ENCODE data around the gene LEMD1. TPM values are rescaled to one million over a fixed set of nuclear protein-coding genes. Genes with fewer than 3 reads are reported as not detected.

The LEMD1 gene
- total RNA-seq, 1 donor from 2014 or later, result not detected

GRCh38 chr1:205456868-205457745, 35.3 kb upstream of the LEMD1 start:
- H3K9me3 ChIP-seq, result no peaks in the 10 kb centered on the region
- intact Hi-C loops (cut with DNase I), result no loop called here
- H3K27me3 ChIP-seq, result peaks cover 22% of the 10 kb centered on the region
- no peaks in the 10 kb centered on the region for H3K36me3 ChIP-seq
- no peak overlapping the region for H3K27ac ChIP-seq
- H3K4me1 ChIP-seq, result peaks cover 4 to 15% of the 10 kb centered on the region in 2 donors
- H3K4me3 ChIP-seq, result peak overlapping the region; percentile 36 to 45
- DNase-seq (ENCODE audit: low spot score in 2 of 2), result no peak
- TF ChIP-seq, protein P1, sequence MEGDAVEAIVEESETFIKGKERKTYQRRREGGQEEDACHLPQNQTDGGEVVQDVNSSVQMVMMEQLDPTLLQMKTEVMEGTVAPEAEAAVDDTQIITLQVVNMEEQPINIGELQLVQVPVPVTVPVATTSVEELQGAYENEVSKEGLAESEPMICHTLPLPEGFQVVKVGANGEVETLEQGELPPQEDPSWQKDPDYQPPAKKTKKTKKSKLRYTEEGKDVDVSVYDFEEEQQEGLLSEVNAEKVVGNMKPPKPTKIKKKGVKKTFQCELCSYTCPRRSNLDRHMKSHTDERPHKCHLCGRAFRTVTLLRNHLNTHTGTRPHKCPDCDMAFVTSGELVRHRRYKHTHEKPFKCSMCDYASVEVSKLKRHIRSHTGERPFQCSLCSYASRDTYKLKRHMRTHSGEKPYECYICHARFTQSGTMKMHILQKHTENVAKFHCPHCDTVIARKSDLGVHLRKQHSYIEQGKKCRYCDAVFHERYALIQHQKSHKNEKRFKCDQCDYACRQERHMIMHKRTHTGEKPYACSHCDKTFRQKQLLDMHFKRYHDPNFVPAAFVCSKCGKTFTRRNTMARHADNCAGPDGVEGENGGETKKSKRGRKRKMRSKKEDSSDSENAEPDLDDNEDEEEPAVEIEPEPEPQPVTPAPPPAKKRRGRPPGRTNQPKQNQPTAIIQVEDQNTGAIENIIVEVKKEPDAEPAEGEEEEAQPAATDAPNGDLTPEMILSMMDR (IDR thresholded peaks at IDR 0.05), result no peak

- Histone ChIP-seq H3K27me3 (peaks cover 22% of the 10 kb centered on the region), H3K36me3 (no peaks in the 10 kb centered on the region), H3K27ac (no peak overlapping the region), H3K9me3 (no peaks in the 10 kb centered on the region), H3K4me1 (peaks cover 4 to 15% of the 10 kb centered on the region in 2 donors), H3K4me3 (peak overlapping the region; percentile 36 to 45)
- no peak for DNase-seq (ENCODE audit: low spot score in 2 of 2)
- TF ChIP-seq, protein P1 (IDR thresholded peaks at IDR 0.05), result no peak
- intact Hi-C loops (cut with DNase I), result no loop called here
Measured at GRCh38 chr1:205456383-205456867, 34.6 kb upstream of the LEMD1 start.

GRCh38 chr1:205455581-205456382, 33.9 kb upstream of the LEMD1 start, which contains the start of gene BLACAT1:
TSS of gene BLACAT1 (minus strand) at chr1:205456045.
- H3K4me1 ChIP-seq, result peaks cover 4 to 15% of the 10 kb centered on the region in 2 donors
- H3K4me3 ChIP-seq, result peak within 1 kb of the TSS; percentile 36 to 45
- no peak for DNase-seq (ENCODE audit: low spot score in 2 of 2)
- TF ChIP-seq, protein P1 (IDR thresholded peaks at IDR 0.05), result no peak
- H3K27ac ChIP-seq, result no peak within 1 kb of the TSS
- no peaks in the 10 kb centered on the region for H3K9me3 ChIP-seq
- intact Hi-C loops (cut with DNase I), result no loop called here
- peaks cover 22% of the 10 kb centered on the region for H3K27me3 ChIP-seq
- no peaks in the 10 kb centered on the region for H3K36me3 ChIP-seq

DNA sequence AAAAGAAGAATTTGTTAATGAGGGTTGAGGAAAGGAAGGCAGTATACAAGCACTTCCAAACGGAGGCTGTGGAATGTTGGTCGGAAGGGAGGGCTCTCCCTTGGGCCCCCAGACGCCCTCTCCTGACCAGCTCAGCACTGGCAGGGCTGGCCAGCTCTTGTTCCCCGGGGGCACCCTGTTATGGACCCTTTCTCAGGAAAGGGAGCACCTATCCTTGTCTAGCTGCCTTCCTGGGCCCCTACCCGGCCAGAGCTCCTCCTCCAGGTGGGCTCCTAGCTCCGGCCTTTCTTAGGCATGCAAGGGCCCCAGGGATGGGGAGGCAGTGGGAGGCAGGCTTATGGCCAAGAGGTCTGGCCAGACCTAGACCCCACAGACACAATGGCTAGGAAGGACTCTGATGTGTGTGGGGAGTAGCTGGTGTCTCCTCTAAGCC, 33.1 kb upstream of the LEMD1 start:
- intact Hi-C loops (cut with DNase I), result no loop called here
- peaks cover 22% of the 10 kb centered on the region for H3K27me3 ChIP-seq

DNA sequence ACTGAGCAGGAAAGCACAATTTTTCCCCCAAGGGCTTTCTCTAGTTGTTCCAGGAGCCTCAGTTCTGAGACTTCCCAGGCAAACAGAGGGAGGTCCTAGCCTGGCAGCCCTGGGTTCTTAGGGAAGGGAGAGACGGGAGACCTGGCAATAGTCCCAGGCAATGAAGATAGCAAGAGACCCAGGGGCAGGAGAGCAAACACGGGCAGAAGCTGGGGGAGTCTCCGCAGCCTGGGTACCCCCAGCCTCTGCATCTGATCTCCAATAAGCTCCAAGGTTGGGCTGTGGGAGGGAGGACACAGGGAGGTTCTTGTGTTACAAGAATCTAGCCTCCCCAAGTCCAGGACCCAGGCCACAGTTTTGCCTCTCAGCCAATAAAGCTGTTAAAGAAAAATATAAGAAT, 31.6 kb upstream of the LEMD1 start:
- no peak for DNase-seq (ENCODE audit: low spot score in 2 of 2)
- no peak overlapping the region for H3K27ac ChIP-seq
- intact Hi-C loops (cut with DNase I), result no loop called here
- peaks cover 4 to 15% of the 10 kb centered on the region in 2 donors for H3K4me1 ChIP-seq
- H3K9me3 ChIP-seq, result no peaks in the 10 kb centered on the region
- TF ChIP-seq, protein P1 (IDR thresholded peaks at IDR 0.05), result no peak
- H3K4me3 ChIP-seq, result no peak overlapping the region
- no peaks in the 10 kb centered on the region for H3K36me3 ChIP-seq
- peaks cover 22% of the 10 kb centered on the region for H3K27me3 ChIP-seq

More for the DNA sequence above, 33.1 kb upstream of the LEMD1 start:
- H3K27ac ChIP-seq, result no peak overlapping the region
- H3K4me1 ChIP-seq, result peaks cover 4 to 15% of the 10 kb centered on the region in 2 donors
- H3K9me3 ChIP-seq, result no peaks in the 10 kb centered on the region
- TF ChIP-seq, protein P1 (IDR thresholded peaks at IDR 0.05), result no peak
- H3K4me3 ChIP-seq, result no peak overlapping the region
- H3K36me3 ChIP-seq, result no peaks in the 10 kb centered on the region
- DNase-seq (ENCODE audit: low spot score in 2 of 2), result no peak
